ENCODE data around the gene ECHS1.
A peak's percentile ranks its signal among the peaks of the same experiment; 100 is the strongest.
"Not testable (repeated sequence)": the region's sequence is repeated elsewhere in the genome, so short reads cannot be mapped to it uniquely, and the experiment has no call there.

The ECHS1 gene

DNA sequence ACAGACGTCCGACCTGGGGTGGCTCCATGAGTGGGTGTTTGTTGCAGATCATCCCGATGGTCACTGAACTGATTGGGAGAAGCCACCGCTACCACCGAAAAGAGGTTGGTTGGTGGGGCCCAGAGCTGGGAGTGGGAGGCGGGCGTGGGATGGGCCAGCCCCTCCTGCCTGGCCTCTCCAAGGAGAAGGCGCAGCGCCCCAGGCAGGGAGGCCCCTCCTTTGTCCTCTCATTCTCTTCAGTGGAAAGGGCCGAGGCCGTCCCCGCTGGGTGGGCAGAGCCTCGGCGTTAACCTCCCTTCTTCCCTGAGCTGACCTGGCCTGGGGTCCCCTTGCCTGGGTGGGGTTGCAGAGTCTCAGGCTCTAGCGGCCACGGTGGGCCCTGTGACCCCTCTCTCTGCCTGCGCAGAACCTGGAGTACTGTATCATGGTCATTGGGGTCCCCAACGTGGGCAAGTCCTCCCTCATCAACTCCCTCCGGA lies 26.0 kb upstream of the ECHS1 start:
- no peak for DNase-seq (ENCODE audit: low spot score)

DNA sequence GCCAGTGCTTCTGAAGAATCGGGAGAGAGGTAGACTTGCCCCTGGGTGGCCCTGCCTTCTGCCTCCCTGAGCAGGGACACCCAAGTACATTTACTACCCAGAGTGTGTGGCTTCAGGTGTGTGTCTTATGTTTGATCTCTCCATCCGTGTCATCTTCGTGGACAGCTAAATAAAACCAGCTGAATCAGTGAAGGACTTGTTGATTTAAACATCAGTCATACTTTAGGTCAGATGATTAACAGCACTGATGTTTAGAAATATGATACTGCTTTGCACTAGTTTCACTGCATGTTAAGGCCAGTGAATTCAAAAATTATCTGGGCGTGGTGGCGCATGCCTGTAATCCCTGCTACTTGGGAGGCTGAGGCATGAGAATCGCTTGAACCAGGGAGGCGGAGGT lies 24.8 kb upstream of the ECHS1 start:
- DNase-seq (ENCODE audit: low spot score) = no peak

DNA sequence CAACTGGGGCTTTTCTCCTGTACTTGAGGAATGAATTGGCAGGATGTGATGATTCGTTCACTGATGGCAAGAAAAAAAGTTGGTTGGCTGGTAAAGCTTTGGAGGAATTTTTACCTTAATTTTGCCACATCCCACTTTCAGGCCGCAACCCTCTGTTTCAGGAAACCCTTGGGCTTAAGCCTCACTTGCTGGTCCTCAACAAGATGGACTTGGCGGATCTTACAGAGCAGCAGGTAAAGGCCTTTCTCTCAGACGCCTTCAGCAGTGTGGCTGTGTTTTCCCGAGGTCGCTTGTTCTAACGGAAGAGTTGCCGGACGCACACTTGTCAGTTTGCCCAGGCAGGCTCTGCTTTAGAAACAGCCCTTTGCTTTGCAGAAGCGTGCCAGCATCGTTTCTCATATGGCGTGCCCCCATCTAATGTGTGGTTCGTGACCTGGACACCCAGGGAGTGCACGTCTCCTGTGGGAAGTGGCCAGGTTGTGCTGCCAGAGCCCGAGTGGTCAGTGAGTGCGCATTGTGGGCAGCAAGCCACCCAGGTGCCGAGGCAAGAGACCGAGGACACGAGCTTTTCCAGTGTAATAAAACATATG lies 23.0 kb upstream of the ECHS1 start:
- DNase-seq (ENCODE audit: low spot score) = no peak

- no peak for DNase-seq (ENCODE audit: low spot score)
Observed at GRCh38 chr10:133394801-133395221, 21.7 kb upstream of the ECHS1 start.

DNA sequence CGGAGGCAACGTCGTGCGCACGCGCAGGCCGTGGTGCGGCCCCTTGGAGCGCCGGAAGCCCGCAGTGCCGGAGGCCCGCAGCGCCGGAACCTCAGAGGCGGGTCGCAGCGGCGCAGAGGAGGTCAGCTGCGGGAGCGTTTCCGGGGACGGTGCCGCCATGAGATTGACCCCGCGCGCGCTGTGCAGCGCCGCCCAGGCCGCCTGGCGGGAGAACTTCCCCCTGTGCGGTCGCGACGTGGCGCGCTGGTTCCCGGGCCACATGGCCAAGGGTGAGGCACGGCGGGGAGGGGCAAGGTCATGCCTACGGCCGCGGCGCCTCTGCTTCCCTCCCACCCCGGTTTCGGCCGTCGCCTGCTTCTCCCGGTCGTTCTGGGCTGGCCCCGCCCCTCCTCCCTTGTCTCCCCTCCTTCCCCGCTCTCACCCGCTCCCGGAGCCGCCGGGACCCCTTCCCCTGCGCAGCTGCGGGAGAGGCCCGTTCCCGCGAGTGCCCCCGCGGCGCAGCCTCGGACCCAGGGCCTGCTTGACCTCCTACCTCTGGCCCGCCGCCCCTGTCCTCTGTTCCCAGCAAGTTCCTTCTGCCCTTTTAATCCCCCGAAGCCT lies 21.0 kb upstream of the ECHS1 start, which contains the start of gene MTG1:
Gene MTG1 (plus strand): TSS at position 94 of the 600 bp plus-strand sequence. CDS start 64 bp downstream, at position 158.
- peak; percentile 92 for DNase-seq (ENCODE audit: low spot score)

DNA sequence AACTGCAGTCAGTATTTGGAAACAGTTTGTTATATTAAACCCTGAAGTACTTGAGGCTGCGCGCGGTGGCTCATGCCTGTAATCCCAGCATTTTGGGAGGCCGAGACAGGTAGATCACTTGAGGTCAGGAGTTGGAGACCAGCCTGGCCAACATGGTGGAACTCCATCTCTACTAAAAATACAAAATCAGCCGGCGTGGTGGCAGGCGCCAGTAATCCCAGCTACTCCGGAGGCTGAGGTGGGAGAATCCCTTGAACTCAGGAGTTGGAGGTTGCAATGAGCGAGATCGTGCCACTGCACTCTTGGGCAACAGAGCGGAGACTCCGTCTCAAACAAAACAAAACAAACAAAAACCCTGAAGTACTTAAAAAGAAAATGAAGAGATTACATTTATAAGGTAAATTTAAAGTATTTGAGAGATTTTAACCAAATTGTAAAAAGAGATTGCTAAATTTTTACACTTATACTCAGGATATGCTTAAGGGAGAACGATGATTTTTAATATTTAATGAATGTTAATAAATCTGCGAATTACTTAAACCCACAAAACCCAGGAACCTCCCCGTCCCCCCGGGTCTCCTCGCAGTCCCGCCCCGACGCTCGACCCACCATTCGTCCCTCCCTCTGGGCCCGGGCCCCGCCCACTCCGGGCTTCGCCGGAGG lies 20.4 kb upstream of the ECHS1 start:
- DNase-seq (ENCODE audit: low spot score) = no peak

DNA sequence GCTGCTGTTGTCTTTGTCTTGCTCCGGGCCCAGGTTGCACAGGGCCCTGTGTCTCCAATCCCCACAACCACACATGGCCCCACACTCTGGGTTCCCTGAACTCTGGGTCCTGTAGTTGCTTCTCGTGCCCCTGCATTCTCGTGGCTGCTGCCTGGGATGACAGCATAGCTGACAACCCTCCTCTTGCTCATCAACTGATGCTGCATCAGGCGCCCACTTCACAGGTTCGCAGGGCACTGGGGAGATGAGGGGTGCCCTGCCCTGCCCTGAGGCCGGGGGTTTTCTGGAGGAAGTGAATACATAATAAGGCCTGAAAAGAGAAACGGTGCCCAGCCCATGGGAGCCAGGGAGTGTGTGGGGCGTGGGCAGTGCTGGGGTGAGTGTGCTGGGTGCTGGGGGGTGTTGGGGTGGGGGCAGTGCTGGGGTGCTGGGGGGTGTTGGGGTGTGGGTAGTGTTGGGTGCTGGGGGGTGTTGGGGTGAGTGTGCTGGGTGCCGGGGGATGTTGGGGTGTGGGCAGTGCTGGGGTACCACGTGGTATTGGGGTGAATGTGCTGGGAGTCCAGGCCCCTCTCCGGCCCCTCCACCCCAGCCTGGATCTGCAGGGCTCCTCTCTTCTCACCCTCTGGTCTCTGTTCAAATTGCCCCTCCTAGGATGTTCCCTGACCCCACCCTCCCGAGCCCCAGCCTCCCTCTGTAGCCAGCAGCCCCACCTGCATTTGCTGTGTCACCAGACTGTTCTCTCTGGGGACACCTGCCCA lies 18.8 kb upstream of the ECHS1 start:
- no peak for DNase-seq (ENCODE audit: low spot score)

- no peak for DNase-seq (ENCODE audit: low spot score)
Observed at GRCh38 chr10:133391249-133391635, 18.1 kb upstream of the ECHS1 start.

DNA sequence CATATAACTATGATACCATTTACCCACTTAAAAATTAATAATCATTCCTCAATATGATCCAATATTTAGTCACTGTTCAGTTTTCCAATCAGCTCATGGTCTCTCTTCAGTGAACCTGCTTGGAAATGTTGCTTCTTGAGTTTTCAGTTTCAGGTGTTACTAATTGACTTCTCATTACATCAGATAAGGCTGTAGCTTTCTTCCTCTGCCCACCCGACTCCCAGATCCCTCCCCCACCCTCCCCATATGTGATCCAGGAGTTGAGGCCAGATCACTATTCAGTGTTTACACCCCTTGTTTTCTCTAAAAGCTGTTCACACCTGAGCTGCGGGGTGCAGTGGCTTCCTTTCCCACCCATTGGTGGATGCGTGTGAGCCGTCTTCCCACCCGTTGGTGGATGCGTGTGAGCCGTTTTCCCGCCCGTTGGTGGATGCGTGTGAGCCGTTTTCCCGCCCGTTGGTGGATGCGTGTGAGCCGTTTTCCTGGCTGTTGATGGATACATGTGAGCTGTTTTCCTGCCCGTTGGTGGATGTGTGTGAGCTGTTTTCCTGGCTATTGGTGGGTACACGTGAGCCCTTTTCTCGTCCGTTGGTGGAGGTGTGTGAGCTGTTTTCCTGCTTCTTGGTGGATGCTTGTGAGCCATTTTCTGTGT lies 17.6 kb upstream of the ECHS1 start:
- DNase-seq (ENCODE audit: low spot score) = no peak

DNA sequence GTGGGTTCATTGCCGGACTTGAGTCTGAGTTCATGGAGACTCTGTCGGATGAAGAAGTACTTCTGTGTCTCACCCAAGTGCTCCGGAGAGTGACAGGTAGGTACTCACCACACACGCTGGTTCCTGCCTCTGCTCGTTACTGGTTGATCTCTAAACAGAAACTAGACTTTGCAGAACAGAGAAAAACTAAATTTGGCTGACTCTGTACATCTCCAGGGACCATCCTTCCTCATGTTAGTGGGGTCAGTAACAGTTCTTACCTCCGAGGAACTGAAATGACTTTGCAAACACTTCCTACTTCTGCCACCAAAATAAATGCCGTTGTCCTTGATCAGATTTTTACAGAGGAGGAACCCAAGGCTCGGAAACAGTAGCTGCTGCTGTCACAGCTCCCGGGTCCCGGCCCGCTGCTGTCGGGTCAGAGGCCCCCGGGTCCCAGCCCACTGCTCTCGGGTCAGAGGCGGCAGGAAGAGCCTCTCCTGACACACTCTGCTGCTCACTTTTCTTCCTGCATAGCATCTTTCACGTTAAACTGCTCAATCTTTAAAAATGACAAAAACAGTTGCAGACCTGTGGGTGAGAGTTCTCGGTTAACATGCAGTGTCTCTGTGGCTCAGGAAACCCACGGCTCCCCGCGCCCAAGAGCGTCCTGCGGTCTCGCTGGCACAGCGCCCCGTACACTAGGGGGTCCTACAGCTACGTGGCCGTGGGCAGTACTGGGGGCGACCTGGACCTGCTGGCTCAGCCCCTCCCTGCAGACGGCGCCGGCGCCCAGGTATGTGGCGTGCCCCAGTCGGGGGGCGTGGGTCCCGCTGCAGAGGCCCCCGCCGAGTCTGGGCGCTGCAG lies 16.0 kb upstream of the ECHS1 start:
- DNase-seq (ENCODE audit: low spot score) = no peak

DNA sequence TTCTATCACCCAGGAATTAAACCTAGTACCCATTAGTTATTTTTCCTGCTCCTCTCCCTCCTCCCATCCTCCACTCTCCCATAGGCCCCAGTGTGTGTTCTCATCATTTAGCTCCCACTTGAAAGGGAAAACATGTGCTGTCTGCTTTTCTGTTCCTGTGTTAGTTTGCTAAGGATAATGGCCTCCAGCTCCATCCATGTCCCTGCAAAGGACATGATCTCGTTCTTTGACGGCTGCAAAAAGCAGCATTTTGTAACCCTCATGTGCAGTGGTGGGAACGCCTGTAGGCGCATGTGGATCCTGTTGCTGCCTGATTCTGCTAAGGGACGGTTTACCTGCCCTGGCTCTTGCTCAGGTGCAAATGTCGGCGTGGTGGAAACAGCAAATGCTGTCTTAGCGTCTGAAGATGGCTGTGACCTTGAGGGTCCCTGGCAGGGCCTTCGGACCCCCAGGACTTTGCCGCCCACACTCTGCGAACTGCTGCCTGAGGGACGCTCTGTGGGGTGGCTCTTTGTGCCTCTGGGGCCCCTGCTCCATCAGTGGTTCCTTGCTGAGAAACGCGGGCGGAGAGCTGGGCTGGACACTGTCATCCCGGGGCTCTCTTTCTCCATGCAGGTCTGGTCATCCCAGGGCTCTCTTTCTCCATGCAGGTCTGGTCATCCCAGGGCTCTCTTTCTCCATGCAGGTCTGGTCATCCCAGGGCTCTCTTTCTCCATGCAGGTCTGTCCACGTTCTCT lies 15.2 kb upstream of the ECHS1 start:
- no peak for DNase-seq (ENCODE audit: low spot score)

GRCh38 chr10:133386951-133387350 lies 13.8 kb upstream of the ECHS1 start:
- not testable (repeated sequence) for DNase-seq (ENCODE audit: low spot score)

GRCh38 chr10:133385214-133385613 lies 12.1 kb upstream of the ECHS1 start:
- no peak for DNase-seq (ENCODE audit: low spot score)

DNA sequence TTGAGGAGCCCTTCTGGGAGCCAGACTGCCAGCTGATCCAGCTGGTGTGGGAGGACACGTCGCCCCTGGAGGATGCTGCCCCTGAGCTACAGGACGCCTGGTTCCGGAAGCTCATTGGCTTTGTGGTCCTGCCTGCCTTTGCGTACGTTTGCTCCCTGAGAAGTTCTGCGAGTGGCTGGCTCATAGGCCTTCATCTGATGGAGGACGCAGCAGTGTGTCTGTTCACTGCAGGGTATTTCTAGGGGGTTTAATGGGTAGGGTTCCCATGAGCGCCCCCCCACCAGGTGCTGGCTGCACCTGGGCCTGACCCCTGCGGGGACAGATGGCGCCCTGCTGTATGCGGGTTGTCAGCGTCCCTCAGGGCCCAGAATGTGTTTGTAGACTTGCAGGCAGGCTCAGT lies 10.9 kb upstream of the ECHS1 start:
- DNase-seq (ENCODE audit: low spot score) = no peak

DNA sequence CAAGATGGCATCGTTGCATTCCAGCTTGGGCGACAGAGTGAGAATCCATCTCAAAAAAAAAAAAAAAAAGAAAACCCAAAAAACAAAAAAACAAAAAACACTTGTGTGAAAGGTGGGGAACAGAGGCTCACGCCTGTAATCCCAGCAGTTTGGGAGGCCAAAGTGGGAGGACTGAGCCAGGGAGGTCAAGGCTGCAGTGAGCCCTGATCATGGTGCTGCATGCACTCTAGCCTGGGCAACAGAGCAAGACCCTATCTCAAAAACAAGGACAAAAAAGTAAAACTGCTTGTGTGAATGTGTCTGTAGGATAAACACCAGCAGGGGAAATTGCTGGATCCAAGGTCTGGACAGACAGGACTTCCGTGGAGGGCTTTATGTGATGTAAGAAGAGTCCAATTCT lies 10.4 kb upstream of the ECHS1 start:
- no peak for DNase-seq (ENCODE audit: low spot score)

GRCh38 chr10:133381036-133381435 lies 7.9 kb upstream of the ECHS1 start:
- no peak for DNase-seq (ENCODE audit: low spot score)

GRCh38 chr10:133379801-133380666 lies 6.9 kb upstream of the ECHS1 start:
- no peak for DNase-seq (ENCODE audit: low spot score)

DNA sequence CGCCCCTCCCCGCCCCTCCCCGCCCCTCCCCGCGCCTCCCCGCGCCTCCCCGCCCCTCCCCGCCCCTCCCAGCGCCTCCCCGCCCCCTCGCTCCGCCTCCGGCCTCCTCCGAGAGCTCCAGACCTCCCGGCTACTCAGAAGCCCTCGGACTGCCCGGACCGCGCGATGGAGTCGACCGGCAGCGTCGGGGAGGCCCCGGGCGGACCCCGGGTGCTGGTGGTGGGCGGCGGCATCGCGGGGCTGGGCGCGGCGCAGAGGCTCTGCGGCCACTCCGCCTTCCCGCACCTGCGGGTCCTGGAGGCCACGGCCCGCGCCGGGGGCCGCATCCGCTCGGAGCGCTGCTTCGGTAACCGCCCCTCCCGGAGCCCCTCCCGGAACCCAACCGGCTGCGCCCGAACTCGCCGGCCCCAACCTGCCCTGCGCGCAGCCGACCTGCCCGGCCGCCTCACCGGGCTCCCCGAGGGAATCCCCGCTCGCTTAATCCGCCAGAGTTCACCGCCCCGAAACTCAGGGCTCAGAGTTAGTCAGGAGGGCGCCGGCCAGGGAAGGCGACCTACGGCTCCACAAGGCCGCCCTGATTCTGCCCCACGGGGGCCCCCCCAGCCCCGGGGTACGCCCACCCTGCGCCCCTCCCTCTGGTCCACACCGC lies 6.1 kb upstream of the ECHS1 start, which contains the start of gene PAOX:
Gene PAOX (plus strand): TSS at position 111 of the 649 bp plus-strand sequence. CDS start 55 bp downstream, at position 166.
- no peak for DNase-seq (ENCODE audit: low spot score)

All from kidney capillary endothelial cell (primary cell).